Pulmonary artery endothelial cell (primary cell): ENCODE measurements around the gene SRP9. TPM values are rescaled to one million over a fixed set of nuclear protein-coding genes. Genes with fewer than 3 reads are reported as not detected.
A peak's percentile ranks its signal among the peaks of the same experiment; 100 is the strongest.
"Not testable (repeated sequence)": the region's sequence is repeated elsewhere in the genome, so short reads cannot be mapped to it uniquely, and the experiment has no call there.

ENCODE experiments used
- DNase-seq: peaks from one replicate; pipeline ENCODE4 v3.0.0-alpha.2; 2011; ENCODE audit warnings: low read depth, low spot score
- total RNA-seq: library from RNA; depleted of rRNA; stranded (reverse); fragments of >200 nt; gene quantifications from 2 replicates; pipeline ENCODE4 v1.2.3, GENCODE V29; 2014

The SRP9 gene
- total RNA-seq, 1 donor from 2014 or later: 210 TPM

GRCh38 chr1:225755671-225756319 lies 21.8 kb upstream of the SRP9 start:
- DNase-seq: no peak

GRCh38 chr1:225757927-225758656 lies 19.5 kb upstream of the SRP9 start:
- DNase-seq: no peak

- DNase-seq: not testable (repeated sequence)
These were observed 17.7 kb upstream of the SRP9 start for GRCh38 chr1:225759972-225760371.

- no peak for DNase-seq
These were observed 17.1 kb upstream of the SRP9 start for GRCh38 chr1:225760531-225760930.

DNA sequence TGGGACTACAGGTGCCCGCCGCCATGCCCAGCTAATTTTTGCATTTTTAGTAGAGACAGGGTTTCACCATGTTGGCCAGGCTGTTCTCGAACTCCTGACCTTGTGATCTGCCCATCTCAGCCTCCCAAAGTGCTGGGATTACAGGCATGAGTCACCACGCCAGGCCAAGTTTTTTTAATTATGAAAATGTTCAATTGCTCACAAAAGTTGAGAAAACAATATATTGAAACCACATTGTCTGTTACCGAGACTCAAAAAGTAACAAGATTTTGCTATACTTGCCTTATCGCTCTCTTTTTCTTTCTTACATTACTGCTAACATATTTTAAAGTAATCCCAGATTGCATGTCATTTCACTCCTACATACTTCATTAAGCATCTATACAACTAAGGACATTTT lies 16.2 kb upstream of the SRP9 start:
- DNase-seq: not testable (repeated sequence)

GRCh38 chr1:225762002-225762441 lies 15.6 kb upstream of the SRP9 start:
- no peak for DNase-seq

- no peak for DNase-seq
These were observed 15.2 kb upstream of the SRP9 start for GRCh38 chr1:225762444-225762843.

DNA sequence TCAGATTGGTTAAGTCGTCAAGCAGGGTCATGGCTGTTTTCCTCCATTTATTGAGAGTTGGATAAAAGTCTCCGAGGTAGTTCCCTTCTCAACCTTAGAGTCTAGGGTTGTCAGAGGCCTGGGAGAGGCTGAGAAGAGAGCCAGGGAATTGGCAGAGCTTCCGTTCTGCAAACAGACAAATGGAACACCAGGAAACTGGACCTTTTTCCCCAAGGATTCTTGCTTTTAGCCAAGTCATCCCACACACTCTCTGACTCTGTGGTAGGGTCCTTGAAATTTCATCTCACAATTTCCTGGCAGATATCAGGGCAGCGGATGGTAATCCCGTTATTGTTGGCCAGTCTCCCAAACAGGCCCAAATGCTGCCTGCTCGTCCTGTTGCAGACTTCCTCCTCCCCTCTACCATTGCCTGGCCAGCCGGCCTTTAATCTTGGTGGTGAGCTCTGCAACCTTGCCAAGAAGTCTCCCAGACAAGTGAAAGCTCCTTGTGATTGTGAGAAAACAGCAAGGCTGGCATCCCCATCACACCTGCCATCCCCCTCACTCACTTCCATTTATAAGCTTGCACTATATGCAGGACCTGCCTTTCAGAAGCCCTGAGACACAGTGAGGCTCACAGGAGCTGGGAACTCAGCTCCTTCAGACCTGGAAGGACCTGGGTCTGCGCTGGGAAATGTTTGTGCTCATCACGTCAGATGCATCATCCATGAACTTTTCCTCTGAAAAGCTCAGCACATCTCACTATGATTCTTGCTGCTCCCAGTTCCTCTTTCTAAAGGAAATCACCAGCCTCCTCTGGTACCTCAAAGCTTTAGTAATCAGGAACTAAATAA lies 13.7 kb upstream of the SRP9 start:
- peak; percentile 73 for DNase-seq

DNA sequence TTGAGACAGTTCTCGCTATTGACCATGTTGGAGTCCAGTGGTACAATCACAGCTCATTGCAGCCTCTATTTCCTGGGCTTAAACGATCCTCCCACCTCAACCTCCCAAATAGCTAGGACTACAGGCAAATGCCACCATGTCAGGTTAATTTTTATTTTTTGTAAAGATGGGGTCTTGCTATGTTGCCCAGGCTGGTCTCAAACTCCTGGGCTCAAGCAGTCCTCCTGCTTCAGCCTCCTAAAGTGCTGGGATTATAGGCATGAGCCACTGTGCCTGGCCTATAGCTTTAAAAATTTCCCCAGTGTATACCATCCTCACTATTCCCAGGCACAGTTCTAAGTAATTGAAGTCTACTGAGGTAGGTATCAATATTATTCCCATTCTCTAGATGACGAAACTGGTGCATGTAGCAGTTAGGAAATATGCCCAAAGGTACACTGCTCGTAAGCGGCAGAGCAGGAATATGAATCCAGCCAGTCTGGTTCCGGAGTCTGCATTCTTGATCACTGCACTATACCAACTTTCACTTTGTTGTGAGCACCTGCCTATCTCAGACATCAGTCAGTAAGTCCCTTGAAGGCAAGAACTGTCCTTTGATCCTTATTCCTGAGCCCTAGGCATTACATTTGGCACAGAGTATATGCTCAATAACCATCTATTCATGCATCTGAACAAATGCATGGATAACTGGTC lies 11.5 kb upstream of the SRP9 start:
- no peak for DNase-seq

DNA sequence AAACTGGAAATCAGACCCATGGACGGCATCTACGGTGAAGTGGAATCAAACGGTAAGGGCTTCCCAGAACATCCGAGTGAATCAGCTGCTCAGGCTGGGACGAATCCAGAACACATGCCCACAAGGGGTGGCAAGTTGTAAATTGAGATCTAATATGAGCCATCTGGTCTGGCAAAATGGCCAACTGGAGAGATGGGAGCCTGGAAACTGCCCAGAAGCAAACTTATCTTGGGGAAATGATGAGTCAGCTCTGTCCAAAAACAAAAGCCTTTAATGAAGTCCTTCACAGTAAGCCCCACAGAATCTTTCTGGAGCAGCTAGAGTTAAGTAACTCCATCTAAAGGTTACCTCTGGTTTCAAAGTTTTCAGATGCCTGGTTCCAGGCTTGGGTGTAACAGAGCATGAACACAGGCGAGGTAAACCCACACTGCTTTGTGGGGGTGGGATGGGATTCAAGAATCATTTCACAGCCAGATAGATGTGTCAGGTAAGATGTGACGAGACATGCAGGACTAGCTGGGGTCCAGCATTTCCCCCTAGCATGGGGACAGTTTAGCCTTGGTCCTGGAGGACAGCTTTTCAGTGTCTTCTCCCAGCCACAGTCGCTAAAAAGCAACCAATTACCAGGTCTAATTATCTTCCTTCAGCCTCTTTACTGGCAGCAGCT lies 10.5 kb upstream of the SRP9 start:
- DNase-seq: peak; percentile 51

DNA sequence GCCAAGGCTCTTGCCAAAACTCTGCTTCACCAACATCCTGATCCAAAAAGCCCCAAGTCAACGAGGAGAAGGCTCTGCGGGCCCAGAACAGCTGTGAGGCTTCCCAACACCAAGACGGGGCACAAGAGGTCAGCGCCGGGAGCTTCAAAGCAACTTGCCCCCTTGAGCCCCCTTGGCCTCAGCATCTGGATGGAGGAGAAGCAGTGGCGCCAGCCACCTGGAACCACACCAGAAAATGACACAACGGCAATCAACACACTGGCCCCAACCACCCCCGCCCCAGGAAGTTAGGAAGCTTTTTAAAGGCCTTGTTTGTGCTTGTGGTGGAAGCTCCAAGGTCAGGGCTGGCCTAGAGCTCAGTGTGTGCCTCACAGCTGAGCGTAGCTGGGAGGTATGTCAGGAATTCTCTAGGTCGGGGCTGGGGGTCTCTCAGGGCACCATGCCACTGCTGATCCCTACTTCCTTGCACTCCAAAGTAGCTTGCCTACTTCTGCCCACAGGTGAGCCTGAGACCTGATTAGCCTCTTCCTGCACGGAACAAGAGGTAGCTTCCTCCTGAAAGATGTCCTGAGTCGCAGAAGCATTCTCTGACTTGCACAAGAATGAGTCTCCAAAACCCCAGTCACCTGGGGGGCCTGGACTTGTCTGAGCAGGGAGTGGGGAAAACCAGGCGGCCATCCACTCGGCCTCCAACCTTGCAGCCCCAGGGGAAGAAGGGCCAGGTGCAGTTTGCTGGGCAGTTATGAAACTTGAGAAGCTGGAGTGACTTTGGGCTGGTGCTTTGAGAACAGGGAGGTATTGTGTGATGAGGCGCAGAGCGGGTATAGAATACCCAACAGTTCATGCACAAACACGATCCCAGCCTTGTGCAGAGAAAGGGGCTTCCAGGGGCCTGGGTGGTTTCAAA lies 9.7 kb upstream of the SRP9 start:
- no peak for DNase-seq

GRCh38 chr1:225768662-225769426 lies 8.8 kb upstream of the SRP9 start:
- no peak for DNase-seq

DNA sequence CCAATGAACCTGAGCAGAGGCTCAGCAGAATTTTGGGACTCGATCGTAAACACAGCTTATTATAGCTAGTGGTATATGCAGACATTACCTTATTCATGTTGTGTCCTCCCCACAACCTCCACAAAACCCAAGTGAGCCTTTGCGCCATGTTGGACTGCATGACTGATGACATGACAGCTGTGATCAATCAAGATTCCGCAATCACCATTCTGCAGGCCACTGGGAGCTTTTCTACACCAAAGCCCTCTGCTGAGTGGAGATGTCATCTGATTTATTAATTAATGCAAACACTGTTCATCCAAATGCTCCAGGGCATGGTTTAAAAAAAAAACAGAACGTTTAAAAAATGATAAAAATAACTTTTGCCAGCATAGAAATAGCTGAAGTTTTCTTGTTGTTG lies 7.9 kb upstream of the SRP9 start:
- DNase-seq: no peak

- no peak for DNase-seq
These were observed 6.9 kb upstream of the SRP9 start for GRCh38 chr1:225770561-225771248.

- no peak for DNase-seq
These were observed 5.8 kb upstream of the SRP9 start for GRCh38 chr1:225771661-225772322.

GRCh38 chr1:225772323-225772768 lies 5.3 kb upstream of the SRP9 start:
- DNase-seq: peak; percentile 60

GRCh38 chr1:225772848-225773247 lies 4.8 kb upstream of the SRP9 start:
- DNase-seq: no peak
